Stimulated activated CD4-positive, alpha-beta T cell treated with anti-CD3 and anti-CD28 coated beads, Interleukin-1b, Interleukin-23, amount 100 ng/mL, for 48 hours (primary cell): ENCODE data around the gene GNAL.
A peak's percentile ranks its signal among the peaks of the same experiment; 100 is the strongest.

Experiments
- DNase-seq: peaks from one replicate; pipeline ENCODE4 v3.0.0-alpha.2; 2020

The GNAL gene

DNA sequence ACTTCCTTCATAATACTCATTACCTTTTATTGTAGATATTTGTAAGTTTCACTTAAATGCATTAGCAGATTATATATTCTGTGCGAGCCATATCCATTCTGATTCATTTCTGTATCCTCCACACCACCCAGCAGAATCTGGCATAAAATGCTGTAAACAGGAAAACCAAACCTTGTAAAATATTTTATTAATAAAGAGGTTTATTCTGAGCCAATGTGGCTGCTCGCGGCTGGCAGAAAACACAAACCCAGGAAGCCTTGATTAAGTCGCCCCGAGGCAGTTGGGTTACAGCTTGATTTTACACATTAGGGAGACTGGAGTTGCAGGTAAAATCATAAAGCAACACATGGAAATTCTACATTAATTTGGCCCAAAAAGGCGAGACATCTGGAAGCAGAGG is 40.5 kb downstream of the GNAL start:
- no peak for DNase-seq

DNA sequence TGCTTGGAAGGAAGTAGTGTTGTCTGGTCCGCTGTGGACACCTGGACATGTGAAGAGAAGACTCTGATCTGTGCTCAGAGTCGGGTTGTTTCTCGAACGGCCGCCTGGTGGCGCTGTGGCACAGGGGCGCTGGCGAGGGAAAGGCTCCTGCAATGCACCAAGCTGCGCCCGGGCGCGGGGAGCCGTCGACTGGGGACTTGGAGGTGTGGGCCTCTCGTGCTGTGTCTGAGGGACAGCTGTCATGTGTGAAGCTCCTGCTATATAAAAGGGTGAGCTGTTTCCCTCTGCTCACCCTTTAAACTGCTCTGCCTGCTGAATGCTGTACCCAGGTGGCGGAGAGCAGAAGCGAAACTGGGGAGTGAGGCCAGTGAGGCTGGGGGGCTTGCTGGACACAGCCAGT is 44.0 kb downstream of the GNAL start:
- DNase-seq: peak; percentile 72

DNA sequence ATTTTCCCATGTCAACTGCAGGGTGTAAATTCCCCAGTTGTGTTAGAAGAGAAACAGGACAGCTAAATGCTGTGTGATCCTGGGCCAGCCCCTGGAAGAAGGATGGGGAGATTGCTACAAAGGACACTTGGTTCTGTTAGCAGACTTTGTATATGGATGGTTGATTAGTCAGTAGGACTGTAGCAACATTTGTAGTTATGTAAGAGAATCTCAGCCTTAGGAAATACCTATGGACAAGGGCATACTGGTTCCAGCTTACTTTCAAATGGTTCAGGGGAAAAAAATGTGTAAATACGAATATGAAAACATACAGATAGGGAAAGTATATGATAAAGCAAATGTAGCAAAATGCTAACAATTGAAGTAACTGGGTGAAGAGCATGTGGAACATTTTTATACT is 47.6 kb downstream of the GNAL start:
- DNase-seq: no peak

- no peak for DNase-seq
Observed at GRCh38 chr18:11739893-11740292, 50.8 kb downstream of the GNAL start.

- DNase-seq: no peak
Observed at GRCh38 chr18:11740461-11740860, 51.4 kb downstream of the GNAL start.

DNA sequence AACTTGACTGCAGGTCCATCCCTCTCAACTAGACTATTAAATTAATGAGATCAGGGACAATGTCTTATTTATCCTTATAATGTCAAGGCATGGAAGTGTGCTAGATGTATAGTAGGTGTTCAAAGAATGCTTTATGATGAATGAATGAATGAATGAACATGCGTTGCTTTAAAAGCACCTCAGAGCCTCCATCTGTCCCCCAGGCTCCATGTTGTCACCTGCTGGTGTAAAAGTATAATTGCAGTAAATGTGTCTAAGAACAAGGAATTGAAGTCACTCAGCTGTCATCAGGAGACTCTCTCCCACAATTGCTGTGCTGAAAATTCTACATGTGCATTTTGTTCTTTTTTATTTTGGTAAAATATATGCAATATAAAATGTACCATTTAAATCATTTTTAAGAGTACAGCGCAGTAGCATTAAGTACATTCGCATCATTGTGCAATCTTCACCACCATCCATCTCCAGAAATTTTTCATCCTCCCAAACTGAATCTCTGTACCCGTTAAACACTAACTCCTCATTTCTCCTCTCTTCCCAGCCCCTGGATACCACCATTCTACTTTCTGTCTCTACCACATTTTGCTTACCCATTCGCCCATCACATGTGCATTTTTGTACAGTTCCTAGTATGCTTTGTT is 52.6 kb downstream of the GNAL start:
- no peak for DNase-seq

DNA sequence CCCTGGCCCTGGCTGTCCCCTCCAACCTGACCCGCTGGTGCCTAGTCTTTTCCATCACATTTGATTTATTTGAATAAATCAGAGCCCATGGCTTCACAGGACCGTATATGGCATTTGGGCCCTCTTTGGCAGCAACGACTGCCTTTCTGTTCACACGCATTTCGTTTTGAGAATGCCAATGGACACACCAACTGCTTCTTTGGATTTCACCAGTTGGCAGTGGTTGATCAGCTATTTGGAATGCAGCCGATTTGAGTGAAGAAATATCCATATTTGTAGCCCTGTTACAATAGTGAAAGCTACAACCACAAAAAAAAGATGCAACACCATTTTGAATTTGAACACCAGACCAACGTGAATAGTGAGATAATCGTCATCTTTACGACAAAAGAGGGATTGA is 56.5 kb downstream of the GNAL start:
- no peak for DNase-seq

GRCh38 chr18:11747286-11747685 is 58.2 kb downstream of the GNAL start:
- no peak for DNase-seq

DNA sequence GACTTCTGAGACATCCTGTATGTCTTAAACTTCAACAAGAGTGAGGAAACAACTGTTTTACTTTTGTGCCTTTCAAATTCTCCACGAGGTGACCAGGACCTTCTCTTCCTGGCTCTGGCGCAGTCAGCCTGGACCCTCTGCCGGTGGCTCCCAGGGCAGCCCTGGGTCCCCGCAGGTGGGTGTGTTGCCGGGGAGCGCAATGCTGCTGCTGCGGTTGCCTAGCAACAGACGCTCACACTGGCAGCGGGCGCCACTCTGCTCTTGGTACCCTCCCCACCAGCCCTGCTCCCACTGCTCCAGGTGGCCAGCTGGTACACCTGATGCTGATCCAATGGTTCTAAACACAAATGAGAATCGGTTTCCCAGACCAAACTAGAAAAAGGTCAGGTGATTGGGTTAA is 58.7 kb downstream of the GNAL start:
- DNase-seq: no peak

DNA sequence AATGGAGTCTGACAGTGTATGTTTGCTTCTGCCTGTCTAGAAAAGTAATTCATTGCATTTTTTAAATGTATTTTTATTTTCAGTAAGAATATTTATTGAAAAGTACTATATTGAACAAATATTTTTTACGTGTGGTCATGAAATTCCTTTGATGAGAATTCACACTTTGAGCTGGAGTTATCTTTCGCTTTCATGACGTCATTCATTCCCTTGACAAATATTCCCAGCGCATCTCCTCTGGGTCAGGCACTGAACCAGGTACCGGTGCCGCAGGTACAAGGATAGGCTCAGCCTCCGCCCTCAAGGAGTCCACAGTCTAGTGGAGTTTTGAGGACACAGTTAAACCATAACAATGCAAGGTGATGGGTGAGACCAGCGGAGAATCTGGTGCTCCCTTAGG is 60.2 kb downstream of the GNAL start:
- no peak for DNase-seq

DNA sequence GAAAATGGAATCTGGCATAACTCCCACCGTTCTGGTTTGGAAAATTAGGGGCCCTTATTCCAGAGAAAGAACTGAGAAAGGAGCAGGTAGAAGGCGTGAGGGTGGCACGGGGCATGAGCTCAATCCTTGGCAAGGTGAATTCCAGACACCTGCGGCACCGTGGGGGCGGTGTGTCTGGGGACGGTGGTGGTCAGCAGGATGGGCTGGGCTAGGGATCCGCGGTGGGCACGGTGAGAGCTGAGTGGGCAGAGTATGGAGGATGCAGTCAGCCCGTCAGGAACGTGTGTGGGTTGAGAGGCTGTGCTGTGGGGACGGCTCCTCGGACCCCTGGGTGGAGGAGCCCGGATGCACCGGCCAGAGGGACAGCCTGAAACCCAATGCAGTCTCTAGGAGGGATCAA is 61.1 kb downstream of the GNAL start:
- no peak for DNase-seq

- DNase-seq: no peak
Observed at GRCh38 chr18:11750581-11751310, 61.7 kb downstream of the GNAL start.

GRCh38 chr18:11751341-11752115 is 62.5 kb downstream of the GNAL start:
- DNase-seq: no peak

GRCh38 chr18:11752116-11752911 is 63.2 kb downstream of the GNAL start:
- DNase-seq: no peak

DNA sequence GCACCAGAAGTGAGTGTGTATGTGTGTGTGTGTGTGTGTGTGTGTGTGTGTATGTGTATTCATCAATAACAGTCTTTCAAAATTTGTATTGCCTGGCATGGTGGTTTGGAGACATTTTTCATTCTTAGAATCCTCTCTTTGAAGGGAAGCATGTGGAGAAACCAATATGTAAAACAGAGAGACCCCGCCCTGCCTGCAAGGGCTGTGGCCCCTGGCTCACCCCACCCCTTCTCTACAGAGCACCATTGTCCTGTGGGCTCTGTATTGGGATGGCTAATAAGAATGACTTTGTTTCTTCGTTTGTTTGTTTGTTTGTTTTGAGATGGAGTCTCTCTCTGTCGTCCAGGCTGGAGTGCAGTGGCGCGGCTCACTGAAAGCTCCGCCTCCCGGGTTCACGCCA is 65.9 kb downstream of the GNAL start:
- no peak for DNase-seq

DNA sequence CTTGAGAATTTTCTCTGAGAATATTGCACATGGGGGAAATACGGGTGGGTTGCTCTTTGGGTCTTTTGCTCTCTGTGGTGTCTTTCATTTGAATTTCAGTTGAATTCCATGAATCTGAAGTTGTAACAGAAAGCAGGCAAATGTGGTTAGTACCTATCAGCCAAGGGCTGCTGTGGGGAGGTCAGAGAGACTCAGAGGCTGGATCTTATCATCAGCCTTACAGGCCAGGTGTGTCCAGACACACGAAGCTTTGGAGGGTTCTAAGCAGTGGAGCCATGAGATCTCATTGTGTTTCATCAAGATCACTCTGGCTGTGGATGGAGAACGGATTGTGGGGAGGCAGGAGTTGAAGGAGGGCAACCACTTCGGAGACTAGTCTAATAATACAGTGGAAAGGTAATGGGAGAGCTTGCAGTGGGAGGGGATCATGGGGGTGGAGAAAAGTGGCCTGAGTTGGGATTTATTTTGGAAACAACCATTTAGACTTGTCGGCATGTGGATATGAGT is 68.1 kb downstream of the GNAL start:
- DNase-seq: no peak

DNA sequence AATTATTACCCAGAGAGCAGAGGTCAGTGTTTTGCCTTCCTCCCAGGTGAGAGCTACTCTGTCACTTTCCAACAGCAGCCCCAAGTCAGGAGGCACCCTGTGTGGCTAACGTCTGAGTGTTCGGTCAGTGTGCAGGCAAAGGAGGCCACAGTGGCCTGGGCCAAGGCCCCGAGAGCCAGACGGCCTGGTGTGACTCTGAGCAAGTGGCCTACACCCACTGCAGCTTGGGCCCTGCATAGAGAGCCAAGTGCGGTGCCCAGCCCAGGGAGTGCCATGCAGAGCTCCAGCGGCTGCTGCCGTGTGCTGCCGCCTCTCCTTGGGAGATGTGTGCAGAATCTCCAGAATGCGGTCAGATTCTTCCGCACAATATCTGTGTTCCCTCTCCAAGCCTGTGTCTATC is 70.4 kb downstream of the GNAL start:
- DNase-seq: no peak

- DNase-seq: no peak
Observed at GRCh38 chr18:11760498-11761167, 71.6 kb downstream of the GNAL start.

DNA sequence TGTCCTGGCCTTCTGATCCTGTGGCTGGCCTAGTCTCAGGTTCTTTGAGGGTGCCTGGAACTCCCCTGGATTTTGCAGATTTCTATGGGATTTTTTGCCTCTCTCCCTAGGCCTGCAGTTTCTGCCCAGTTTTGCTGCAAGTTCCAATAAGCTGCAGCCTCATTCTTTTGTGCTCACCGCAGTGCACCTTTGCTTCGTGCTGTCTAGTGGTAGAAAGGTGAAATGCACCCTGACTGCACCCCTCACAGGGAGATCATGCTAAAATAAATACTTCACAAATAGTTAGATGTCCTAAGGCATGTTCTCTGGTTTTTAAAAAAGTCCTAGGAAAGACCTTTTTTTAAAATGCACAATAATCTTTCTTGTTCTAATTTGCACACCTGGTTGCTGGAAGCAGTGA is 72.5 kb downstream of the GNAL start:
- no peak for DNase-seq

DNA sequence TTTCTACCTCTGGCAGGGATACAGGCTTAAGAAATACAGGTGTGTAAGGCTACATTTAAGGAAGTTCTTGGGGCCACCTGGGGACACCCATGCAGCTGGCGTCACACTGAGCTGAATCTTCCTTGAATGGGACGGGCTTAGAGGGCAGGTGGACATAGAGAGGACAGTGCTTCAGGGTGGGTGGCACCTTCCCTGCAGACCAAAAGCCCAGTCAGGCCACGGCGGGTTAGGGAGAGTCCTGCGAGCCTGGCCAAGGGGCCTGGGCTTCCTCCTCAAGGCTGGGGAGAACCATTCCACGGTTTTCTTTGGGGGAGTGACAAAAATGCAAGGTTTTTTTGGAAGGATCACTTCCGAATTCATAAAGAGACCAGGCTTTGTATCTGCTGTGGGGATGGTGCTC is 73.4 kb downstream of the GNAL start:
- DNase-seq: no peak

DNA sequence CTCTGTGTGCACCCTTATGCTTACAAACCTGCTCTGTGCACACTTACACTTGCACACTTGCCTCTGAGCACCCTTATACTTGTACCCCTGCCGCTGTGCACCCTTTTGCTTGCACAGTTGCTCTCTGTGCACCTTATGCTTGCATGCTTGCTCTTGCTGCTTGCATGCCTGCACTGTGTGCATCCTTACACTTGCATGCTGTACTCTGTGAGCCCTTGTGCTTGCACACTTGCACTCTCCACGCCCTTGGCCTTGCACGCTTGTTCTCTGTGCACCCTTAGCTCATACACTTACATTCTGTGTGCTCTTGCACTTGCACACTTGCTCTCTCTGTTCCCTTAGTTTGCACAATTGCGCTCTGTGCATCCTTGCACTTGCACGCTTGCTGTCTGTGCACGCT is 78.3 kb downstream of the GNAL start:
- no peak for DNase-seq

GRCh38 chr18:11767935-11768334 is 78.9 kb downstream of the GNAL start:
- DNase-seq: no peak
